ENCODE results near the gene GRID2IP. TPM values are rescaled to one million over a fixed set of nuclear protein-coding genes. Genes with fewer than 3 reads are reported as not detected.

GRID2IP gene
- total RNA-seq, 2 experiments from 2014 or later = 0.21 TPM; not detected in 1

GRCh38 chr7:6532516-6532915, 18.7 kb downstream of the GRID2IP start:
- ATAC-seq (no peak), DNase-seq (no peak)
- ChIA-PET CTCF (interaction anchor here (1.3 to 1.5 kb wide), 2 partner anchors 16 to 26 kb away, joined by 6 to 7 read pairs; no protein-coding TSS in a partner anchor), POLR2A (no interaction called here)
- Mint-ChIP-seq H3K9me3 (ENCODE audit: insufficient read depth) (no peaks in the 10 kb centered on the region), H3K36me3 (ENCODE audit: low read depth) (no peaks in the 10 kb centered on the region), H3K4me1 (ENCODE audit: low read depth) (peaks cover 21% of the 10 kb centered on the region), H3K4me3 (peak overlapping the region; percentile 18), H3K27me3 (ENCODE audit: low read depth) (peaks cover 18% of the 10 kb centered on the region), H3K27ac (peak overlapping the region; percentile 34)

GRCh38 chr7:6531492-6532279, 19.6 kb downstream of the GRID2IP start:
- peaks cover 29% of the 10 kb centered on the region for H3K4me1 Mint-ChIP-seq (ENCODE audit: low read depth)
- no peaks in the 10 kb centered on the region for H3K9me3 Mint-ChIP-seq (ENCODE audit: insufficient read depth)
- H3K36me3 Mint-ChIP-seq (ENCODE audit: low read depth) = no peaks in the 10 kb centered on the region
- DNase-seq (no peak), ATAC-seq (no peak)
- ChIA-PET POLR2A (no interaction called here), CTCF (interaction anchor here (0.9 kb wide), 1 partner anchor 27 kb away, joined by 3 read pairs; no protein-coding TSS in a partner anchor)
- no peak overlapping the region for H3K27ac Mint-ChIP-seq
- H3K27me3 Mint-ChIP-seq (ENCODE audit: low read depth) = peaks cover 26% of the 10 kb centered on the region
- peak overlapping the region; percentile 78 for H3K4me3 Mint-ChIP-seq

DNA sequence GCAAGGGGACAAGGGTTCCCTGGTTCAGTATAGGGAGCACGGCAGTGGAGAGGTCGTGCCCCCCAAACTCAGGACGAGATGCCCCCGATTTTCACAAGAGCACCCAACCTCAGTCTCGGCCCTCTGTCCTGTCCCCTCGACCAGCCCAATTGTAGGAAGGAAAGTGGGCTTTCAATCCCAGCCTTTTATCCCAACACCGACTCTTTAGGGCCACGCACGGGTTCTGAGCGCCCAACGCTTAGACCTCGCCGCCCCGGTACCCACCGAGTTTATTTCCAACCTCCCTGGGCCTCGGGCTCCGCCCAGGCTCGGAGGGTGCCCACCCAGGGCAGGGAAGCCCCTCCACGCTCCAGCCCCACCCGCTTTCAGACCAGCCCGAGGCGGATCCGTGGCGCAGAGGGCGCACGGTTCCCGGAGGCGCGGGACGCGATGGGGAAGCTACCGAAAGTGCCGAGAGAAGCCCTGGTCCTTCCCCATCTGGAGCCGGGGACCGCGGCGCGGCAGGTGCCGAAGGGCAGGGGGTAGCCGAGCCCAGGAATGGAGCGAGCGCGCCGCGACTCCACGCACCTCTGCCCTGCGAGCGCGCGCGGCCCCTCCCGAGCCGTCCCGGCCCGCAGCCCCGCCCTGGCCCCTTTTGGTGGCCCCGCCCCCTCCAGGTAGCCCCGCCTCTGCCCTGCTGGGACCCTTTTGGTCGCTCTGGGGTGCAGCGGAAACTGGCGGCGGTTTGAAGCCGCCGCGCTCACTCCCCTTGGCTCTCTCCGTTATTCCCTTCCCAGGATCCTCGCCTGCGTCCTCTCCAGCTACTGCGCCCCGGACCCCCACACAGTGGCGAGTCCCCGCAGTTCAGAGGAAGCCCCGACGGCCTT, 20.4 kb downstream of the GRID2IP start:
- peak overlapping the region; percentile 78 for H3K4me3 Mint-ChIP-seq

GRCh38 chr7:6529643-6530042, 21.6 kb downstream of the GRID2IP start:
- Mint-ChIP-seq H3K4me3 (peak overlapping the region; percentile 36), H3K27ac (no peak overlapping the region), H3K36me3 (ENCODE audit: low read depth) (no peaks in the 10 kb centered on the region), H3K27me3 (ENCODE audit: low read depth) (peaks cover 22% of the 10 kb centered on the region), H3K9me3 (ENCODE audit: insufficient read depth) (no peaks in the 10 kb centered on the region), H3K4me1 (ENCODE audit: low read depth) (peaks cover 26% of the 10 kb centered on the region)
- DNase-seq (no peak), ATAC-seq (no peak)
- CTCF ChIA-PET = no interaction called here
- POLR2A ChIA-PET = no interaction called here

More for the DNA sequence above, 20.4 kb downstream of the GRID2IP start:
- Mint-ChIP-seq H3K27ac (no peak overlapping the region), H3K9me3 (ENCODE audit: insufficient read depth) (no peaks in the 10 kb centered on the region), H3K36me3 (ENCODE audit: low read depth) (no peaks in the 10 kb centered on the region), H3K4me1 (ENCODE audit: low read depth) (peaks cover 29% of the 10 kb centered on the region), H3K27me3 (ENCODE audit: low read depth) (peaks cover 26% of the 10 kb centered on the region)
- ATAC-seq = peak; percentile 88
- peak; percentile 83 for DNase-seq
- POLR2A ChIA-PET = no interaction called here
- CTCF ChIA-PET = interaction anchor here (0.9 kb wide), 1 partner anchor 28 kb away, joined by 3 read pairs; no protein-coding TSS in a partner anchor

DNA sequence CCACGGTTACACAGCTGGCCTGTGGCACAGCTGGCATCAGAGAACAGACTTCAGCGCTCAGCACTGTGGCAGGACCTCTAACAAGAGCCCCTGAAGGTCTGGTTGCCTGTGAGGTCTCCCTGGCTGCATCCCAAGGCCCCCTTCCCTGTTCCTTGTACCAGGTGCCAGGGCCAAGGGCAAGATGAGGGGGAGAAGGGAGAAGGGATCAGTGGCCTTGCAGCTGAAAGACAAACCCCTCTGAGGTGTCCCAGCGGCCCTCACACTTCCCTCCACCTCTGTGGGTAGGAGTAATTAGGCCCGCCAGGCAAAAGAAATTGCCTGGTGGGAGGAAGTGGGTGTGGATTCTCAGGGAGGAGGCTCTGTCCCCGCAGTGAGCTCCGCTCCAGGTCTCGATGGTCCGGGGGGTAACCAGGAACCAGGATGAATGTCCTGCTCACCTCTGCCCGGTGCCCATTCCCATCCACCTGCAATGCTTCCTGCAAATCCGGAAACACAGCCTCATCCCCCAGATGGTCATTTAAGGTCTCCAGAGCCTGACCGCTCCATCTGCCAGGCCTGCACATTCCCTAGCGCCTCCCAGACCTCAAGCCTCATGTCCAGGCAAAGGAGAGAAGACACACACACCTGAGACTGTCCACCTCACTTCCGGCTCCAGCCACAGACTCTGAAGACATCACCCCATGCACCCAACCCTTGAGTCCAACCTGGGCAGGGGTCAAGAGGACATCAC, 22.7 kb downstream of the GRID2IP start:
- peaks cover 19% of the 10 kb centered on the region for H3K4me1 Mint-ChIP-seq (ENCODE audit: low read depth)
- POLR2A ChIA-PET = no interaction called here

DNA sequence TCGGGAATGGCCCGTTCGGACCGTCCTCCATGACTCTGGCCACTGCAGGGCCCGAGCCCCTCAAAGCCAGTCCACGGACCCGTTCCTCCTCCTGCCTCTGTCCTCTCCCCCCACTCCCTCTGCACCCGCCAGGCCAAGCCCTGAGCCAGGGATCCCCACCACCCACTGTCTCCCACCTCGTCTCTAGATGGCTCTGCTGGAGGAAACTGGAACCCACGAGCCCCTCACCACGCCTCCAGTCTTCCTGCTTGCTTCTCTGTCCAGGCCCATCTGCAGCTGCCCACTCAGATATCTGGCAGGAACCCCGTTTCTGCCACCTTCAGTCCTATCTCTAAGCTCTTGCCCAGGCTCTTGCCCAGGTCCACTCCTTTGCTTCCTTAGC, 24.3 kb downstream of the GRID2IP start:
- Mint-ChIP-seq H3K27ac (no peak overlapping the region), H3K36me3 (ENCODE audit: low read depth) (no peaks in the 10 kb centered on the region), H3K4me1 (ENCODE audit: low read depth) (peaks cover 19% of the 10 kb centered on the region), H3K4me3 (peak overlapping the region; percentile 47), H3K9me3 (ENCODE audit: insufficient read depth) (no peaks in the 10 kb centered on the region), H3K27me3 (ENCODE audit: low read depth) (peaks cover 24% of the 10 kb centered on the region)
- no peak for ATAC-seq
- ChIA-PET POLR2A (no interaction called here), CTCF (interaction anchor here (1.9 kb wide), 1 partner anchor 28 kb away, joined by 4 read pairs; no protein-coding TSS in a partner anchor)
- no peak for DNase-seq

More for the DNA sequence above, 22.7 kb downstream of the GRID2IP start:
- Mint-ChIP-seq H3K27ac (no peak overlapping the region), H3K27me3 (ENCODE audit: low read depth) (peaks cover 24% of the 10 kb centered on the region), H3K36me3 (ENCODE audit: low read depth) (no peaks in the 10 kb centered on the region), H3K4me3 (no peak overlapping the region), H3K9me3 (ENCODE audit: insufficient read depth) (no peaks in the 10 kb centered on the region)
- CTCF ChIA-PET = interaction anchor here (1.9 kb wide), 1 partner anchor 26 kb away, joined by 4 read pairs; no protein-coding TSS in a partner anchor
- DNase-seq (no peak), ATAC-seq (no peak)

- Mint-ChIP-seq H3K36me3 (ENCODE audit: low read depth) (no peaks in the 10 kb centered on the region), H3K9me3 (ENCODE audit: insufficient read depth) (no peaks in the 10 kb centered on the region), H3K4me1 (ENCODE audit: low read depth) (peaks cover 6% of the 10 kb centered on the region), H3K27me3 (ENCODE audit: low read depth) (peaks cover 2% of the 10 kb centered on the region), H3K27ac (no peak overlapping the region), H3K4me3 (no peak overlapping the region)
- ChIA-PET POLR2A (interaction anchor here (0.7 kb wide), 1 partner anchor 39 kb away, joined by 3 read pairs; no protein-coding TSS in a partner anchor), CTCF (no interaction called here)
- DNase-seq (no peak), ATAC-seq (no peak)
Observed at GRCh38 chr7:6520163-6520981, 30.9 kb downstream of the GRID2IP start.

DNA sequence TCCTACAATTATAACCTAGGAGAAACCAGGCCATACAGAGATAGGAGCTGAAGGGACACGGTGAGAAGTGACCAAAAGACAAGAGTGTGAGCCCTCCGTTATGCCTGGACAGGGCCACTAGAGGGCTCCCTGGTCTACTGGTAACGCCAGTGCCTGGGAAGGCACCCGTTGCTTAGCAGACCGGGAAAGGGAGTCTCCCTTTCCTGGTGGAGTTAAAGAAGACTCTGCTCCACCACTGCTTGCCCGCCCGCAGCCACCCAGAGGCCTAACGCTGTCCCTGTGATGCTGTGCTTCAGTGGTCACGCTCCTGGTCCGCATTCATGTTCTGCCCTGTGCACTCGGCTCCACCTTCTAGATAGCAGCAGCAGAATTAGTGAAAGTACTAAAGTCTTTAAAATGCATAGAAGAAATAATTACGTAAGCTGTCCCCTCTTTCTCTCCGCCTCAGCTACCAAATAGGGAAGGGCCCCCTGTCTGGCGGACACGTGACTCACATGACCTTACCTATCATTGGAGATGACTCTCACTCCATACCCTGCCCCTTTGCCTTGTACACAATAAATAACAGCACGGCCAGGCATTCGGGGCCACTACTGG, 34.8 kb downstream of the GRID2IP start:
- no peaks in the 10 kb centered on the region for H3K36me3 Mint-ChIP-seq (ENCODE audit: low read depth)
- DNase-seq (peak; percentile 77), ATAC-seq (peak; percentile 81)
- peak overlapping the region; percentile 53 for H3K4me3 Mint-ChIP-seq
- H3K27me3 Mint-ChIP-seq (ENCODE audit: low read depth) = no peaks in the 10 kb centered on the region
- ChIA-PET POLR2A (no interaction called here), CTCF (interaction anchor here (0.8 to 3.0 kb wide), 15 partner anchors 10 to 415 kb away, joined by 3 to 16 read pairs (median 5); partner anchors contain the start of gene ZDHHC4)
- H3K4me1 Mint-ChIP-seq (ENCODE audit: low read depth) = peaks cover 6% of the 10 kb centered on the region
- H3K27ac Mint-ChIP-seq = no peak overlapping the region
- H3K9me3 Mint-ChIP-seq (ENCODE audit: insufficient read depth) = no peaks in the 10 kb centered on the region

DNA sequence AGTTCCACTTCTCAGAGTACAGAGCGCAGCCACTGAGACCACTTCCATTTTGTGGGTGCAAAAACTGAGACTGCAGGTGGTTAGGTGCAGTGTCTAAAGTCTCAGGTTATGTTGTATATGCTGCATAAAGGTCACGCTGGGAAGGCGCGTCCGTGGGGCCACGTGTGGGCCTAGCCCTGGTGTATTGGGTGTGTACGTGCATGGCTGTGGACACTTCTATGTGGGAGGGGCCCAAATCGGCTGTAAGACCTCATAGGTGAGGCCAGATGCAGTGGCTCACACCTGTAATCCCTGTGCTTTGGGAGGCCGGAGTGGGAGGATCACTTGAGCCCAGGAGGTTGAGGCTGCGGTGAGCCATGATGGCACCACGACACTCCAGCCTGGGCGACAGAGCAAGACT, 37.7 kb downstream of the GRID2IP start:
- Mint-ChIP-seq H3K27ac (no peak overlapping the region), H3K4me1 (ENCODE audit: low read depth) (peaks cover 6% of the 10 kb centered on the region), H3K27me3 (ENCODE audit: low read depth) (no peaks in the 10 kb centered on the region), H3K9me3 (ENCODE audit: insufficient read depth) (no peaks in the 10 kb centered on the region), H3K4me3 (no peak overlapping the region), H3K36me3 (ENCODE audit: low read depth) (no peaks in the 10 kb centered on the region)
- DNase-seq (no peak), ATAC-seq (no peak)
- ChIA-PET POLR2A (no interaction called here), CTCF (interaction anchor here (1.7 kb wide), 1 partner anchor 46 kb away, joined by 4 read pairs; no protein-coding TSS in a partner anchor)

GRCh38 chr7:6512892-6513291, 38.4 kb downstream of the GRID2IP start:
- H3K4me1 Mint-ChIP-seq (ENCODE audit: low read depth) = peaks cover 6% of the 10 kb centered on the region
- ATAC-seq (no peak), DNase-seq (no peak)
- CTCF ChIA-PET = interaction anchor here (1.7 kb wide), 1 partner anchor 46 kb away, joined by 4 read pairs; no protein-coding TSS in a partner anchor
- POLR2A ChIA-PET = no interaction called here
- H3K27me3 Mint-ChIP-seq (ENCODE audit: low read depth) = no peaks in the 10 kb centered on the region
- H3K4me3 Mint-ChIP-seq = no peak overlapping the region
- no peaks in the 10 kb centered on the region for H3K36me3 Mint-ChIP-seq (ENCODE audit: low read depth)
- no peak overlapping the region for H3K27ac Mint-ChIP-seq
- H3K9me3 Mint-ChIP-seq (ENCODE audit: insufficient read depth) = no peaks in the 10 kb centered on the region
